Stimulated activated CD4-positive, alpha-beta T cell treated with anti-CD3 and anti-CD28 coated beads, Interleukin-4, amount 100 ng/mL, for 24 hours (primary cell): ENCODE results near the gene ANXA5.
A peak's percentile ranks its signal among the peaks of the same experiment; 100 is the strongest.
"Not testable (repeated sequence)": the region's sequence is repeated elsewhere in the genome, so short reads cannot be mapped to it uniquely, and the experiment has no call there.

Experiments used
- DNase-seq: peaks from one replicate; pipeline ENCODE4 v3.0.0-alpha.2; 2020

Gene ANXA5

DNA sequence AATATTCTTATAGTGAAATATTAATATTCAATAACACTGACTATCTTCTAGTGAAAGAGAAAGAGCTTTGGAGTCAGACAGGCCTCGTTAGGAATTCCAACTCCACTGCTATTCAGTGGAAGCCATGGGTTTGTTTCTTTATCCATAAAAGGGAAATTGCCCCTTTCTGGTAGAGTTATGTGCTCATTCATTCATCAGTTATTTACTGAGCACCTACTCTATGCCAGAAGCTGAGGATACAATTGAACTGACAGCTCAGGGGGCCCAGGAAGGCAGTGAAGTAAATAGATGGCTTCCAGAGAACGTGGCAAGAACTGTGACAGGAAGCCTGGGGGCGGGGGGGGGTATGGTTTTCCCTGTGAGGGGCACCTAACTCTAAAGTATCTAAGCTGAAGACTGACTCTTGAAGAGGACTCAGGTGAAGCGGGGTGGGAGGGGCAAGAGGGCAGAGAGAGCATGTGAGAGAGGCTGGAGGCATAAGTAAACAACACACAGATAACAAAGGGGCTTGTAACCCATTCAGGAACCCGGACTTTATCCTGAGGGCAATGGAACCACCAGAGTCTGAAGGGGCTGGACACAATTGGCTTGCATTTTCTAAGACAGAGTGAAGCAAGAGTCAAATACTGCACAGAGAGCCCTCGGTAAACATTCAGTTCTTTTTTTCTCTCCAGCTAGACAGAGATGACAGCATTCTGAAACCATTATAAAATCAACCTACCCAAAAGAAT is 20.3 kb downstream of the ANXA5 start:
- no peak for DNase-seq

DNA sequence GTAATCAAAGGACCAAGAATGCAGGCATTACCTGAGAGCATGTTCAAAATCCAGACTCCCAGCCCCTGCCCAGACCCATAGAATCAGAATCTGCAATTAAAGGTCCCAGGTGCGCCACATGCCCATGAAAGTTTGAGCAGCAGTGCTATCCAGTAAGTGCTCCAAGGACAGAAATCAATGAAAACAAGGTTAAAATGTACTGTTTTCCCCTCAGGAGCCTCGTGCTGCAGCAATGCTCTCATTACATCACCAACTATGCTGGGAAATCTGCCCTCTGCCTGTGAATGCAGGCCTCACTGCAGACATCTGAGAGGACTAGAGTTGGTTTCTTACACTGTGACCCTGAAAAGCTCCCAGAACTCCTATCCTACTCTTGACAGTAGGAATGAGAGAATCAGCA is 21.1 kb downstream of the ANXA5 start:
- DNase-seq = no peak

DNA sequence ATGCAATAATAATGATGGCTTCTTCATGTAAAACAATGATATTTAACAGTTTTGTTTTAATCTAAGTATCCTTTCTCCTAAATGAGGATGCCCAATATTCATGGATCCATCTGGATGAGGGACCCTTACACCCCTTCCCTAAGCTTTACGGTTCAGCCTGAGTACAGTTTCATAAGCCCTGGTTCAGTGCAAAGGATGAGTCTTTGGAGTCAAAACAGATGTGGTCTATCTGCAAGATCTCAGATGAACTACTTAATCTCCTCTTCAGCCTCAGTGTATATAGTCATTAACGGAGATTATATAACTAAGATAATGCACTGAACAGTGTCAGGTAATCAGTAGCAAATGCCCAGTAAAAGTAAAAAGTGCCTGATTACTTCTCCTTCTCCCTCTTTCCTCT is 22.1 kb downstream of the ANXA5 start:
- DNase-seq = no peak

DNA sequence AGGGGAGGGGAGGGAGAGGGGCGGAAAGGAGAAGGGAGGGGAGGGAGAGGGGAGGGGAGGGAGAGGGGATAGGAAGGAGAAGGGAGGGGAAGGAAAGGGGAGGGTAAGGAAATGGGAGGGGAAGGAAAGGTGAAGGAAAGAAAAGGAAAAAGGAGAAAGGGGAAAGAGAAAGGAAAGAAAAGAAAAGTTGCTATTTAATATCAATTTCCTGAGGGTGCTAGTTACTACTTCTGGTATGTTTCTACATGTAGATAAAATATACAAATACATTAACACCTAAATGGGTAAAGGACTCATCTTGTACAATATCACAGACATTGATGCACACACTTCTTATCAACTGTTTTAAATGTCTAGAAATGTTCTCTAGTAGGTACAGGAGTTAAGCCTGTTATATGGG is 22.6 kb downstream of the ANXA5 start:
- no peak for DNase-seq

DNA sequence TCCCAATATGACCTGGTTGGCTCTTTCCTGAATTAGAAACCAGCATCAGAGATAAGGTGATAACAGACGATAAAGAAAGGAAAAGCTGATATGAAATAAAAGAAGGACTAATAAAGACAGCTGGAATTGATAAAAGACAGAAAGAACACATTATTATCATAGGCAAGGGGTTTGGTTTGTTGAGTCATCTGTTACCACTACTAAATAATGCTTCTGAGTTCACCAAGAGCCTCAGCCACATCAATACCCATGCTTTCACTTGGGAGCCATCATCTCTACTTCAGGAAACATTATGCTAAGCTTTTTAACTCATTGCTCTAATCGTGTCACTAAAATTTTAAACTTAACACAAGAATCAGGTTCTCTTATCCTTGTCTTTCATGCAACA is 27.6 kb downstream of the ANXA5 start:
- no peak for DNase-seq

- DNase-seq = no peak
Observed at GRCh38 chr4:121668368-121669162, 28.2 kb downstream of the ANXA5 start.

DNA sequence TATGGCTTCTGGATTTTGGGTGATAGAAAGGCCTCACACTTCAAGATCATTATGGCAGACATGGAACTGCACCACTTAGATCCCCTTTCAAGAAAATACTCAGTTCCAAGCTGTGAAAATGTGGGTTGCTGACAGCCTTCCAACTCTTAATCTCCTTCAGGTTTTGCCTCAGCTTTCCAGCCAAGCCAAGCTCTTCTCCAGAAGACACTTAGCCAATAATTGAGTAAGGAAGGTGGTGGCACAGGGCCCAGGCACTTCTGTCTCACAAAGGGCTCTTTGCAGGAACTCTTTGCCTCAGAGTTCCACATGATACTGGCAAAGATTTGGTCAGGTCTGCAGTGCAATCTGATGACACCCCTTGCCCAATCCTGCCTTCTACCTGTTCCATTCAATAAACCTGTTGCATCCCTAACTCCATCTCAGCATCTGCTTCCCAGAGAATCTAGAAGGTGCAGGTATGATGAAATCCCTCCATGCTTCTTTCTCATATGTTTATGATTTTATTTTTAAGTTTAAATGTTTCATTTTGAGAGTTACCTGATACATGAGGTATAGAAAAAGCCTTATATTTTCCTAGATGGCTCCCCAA is 30.6 kb downstream of the ANXA5 start:
- DNase-seq = no peak

- DNase-seq = no peak
Observed at GRCh38 chr4:121665371-121665770, 31.4 kb downstream of the ANXA5 start.

DNA sequence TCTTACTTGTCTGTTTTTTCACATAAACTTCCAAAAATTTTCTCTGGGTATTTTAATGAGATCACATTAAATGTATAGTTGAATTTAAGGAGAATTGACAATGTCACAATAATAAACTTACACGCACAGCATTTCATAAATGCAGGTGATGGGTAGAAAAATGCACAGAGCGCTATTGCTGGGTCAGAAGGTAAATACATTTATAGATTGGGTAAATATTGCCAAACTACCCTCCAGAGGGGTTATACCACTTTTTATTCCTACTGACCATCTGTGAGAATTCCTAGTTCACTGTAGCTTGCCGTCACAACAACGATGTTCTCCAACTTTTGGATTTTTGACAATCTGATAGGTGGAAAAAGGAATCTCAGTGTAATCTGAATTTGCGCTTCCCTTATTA is 34.6 kb downstream of the ANXA5 start:
- no peak for DNase-seq

- DNase-seq = not testable (repeated sequence)
Observed at GRCh38 chr4:121660175-121660933, 36.4 kb downstream of the ANXA5 start.

GRCh38 chr4:121658125-121658524 is 38.7 kb downstream of the ANXA5 start:
- DNase-seq = no peak

GRCh38 chr4:121656269-121656641 is 40.5 kb downstream of the ANXA5 start:
- DNase-seq = peak; percentile 14

GRCh38 chr4:121655320-121656268 is 41.2 kb downstream of the ANXA5 start:
- no peak for DNase-seq

DNA sequence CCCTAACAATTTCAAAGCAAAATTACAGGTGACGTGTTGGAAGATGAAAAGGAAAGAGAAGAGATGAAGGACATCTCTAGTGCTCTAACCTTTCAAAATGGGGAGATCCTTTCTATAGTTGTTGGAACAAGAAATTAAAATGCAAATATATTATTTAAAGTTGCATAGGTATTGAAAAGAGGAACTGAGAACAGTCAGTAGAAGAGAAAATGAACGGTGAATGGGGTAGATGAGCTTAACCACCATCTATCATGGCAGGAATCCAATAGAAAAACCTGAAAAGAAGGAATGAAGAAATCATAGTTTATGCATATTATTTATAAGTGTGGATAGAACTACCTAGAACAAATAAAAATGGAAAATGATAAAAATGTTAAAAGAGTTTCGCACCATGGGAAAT is 42.0 kb downstream of the ANXA5 start:
- DNase-seq = no peak

DNA sequence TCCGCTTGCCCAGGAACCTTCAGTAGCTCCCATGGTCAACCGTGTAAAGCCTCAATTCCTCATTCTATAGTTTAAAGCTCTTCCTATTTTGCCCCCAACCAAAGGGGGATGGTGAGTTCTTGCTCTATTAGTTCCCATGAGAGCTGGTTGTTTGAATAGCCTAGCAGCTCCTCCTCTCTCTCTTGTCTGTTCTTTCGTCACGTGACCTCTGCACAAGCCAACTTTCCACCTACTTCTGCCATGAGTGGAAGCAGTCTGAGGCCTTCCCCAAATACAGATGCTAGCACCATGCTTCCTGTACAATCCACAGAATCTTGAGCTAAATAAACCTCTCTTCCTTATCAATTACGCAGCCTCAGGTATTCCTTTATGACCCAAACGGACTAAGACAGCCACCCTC is 42.8 kb downstream of the ANXA5 start:
- no peak for DNase-seq

GRCh38 chr4:121653214-121653613 is 43.6 kb downstream of the ANXA5 start:
- DNase-seq = no peak

GRCh38 chr4:121651597-121651996 is 45.2 kb downstream of the ANXA5 start:
- DNase-seq = no peak

DNA sequence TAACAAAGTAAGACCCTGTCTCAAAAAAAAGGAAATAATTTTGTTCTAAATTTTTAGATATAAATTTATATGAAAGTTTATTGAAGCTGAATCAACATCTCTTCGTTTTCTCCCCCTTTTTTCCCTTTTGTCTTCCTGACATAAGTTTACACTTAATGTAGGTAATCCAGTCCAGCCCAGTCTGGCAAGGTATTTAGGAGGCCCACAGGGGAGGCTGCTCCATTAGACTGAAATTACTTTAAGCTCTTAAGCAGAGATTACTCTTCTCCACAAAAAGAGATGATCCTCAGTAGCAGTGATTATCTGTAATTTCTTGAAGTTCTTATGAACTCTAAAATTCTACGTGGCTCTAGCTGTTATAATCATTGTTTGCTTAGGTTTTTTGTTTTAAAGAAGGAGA is 46.0 kb downstream of the ANXA5 start:
- DNase-seq = no peak

DNA sequence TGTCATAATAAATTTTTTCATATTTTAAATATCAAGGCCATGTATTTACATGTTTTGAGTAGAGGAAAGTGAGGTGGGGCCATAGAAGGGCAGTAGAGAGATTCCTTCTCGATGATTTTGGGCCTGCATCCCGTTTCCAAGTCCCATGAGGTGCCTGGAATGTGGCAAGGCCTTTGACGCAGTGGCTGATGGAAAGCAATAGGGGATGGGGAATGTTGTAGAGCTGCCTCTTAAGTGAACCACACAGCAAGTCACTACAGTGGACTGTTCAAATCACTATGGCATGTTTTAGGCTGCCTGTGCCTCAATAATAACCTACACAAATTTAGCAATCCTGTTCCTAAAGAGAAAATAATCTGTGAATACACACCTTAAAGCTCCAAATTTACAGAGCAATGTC is 48.3 kb downstream of the ANXA5 start:
- DNase-seq = no peak

- DNase-seq = no peak
Observed at GRCh38 chr4:121642876-121643585, 53.7 kb downstream of the ANXA5 start.

- DNase-seq = no peak
Observed at GRCh38 chr4:121642292-121642691, 54.5 kb downstream of the ANXA5 start.

DNA sequence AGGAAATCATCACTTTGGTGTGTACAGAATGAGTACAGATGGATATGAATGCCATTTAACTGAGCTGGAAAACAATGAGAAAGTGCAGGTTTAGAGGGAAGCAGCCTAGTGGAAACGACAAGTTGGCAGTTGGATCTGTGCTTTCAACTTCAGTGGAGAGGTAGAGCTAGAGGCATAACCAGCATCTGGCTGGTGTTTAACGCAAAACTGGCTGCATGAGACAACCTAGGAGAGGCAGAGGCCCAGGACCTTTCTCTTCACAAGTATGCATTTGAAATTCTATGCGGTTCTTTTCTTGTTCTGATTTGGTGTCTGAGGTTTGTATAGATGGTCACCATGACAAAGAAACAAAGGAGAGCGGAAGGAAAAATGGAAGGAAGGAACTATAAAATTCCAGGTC is 63.1 kb downstream of the ANXA5 start:
- DNase-seq = no peak
